HL-60/S4 treated with retinoic acid at 250 ng/mL for 4 days and 3 days (cell line): ENCODE results near the gene CSNK1G3.

Experiments used
- in situ Hi-C: fragments of 300-500 bp; cut with MboI; formaldehyde crosslinking; loops from 2 replicates; pipeline ENCODE4 v1.7.0; 2022; ENCODE audit warnings: low sequenced_read_pairs

The CSNK1G3 gene

GRCh38 chr5:123512611-123513461, 859 bp downstream of the CSNK1G3 start:
- in situ Hi-C loops, result no loop called here

GRCh38 chr5:123514615-123515355, 2.8 kb downstream of the CSNK1G3 start:
- in situ Hi-C loops, result no loop called here

GRCh38 chr5:123515904-123516303, 3.9 kb downstream of the CSNK1G3 start:
- in situ Hi-C loops, result no loop called here

- in situ Hi-C loops, result no loop called here
Measured at GRCh38 chr5:123517476-123517875, 5.5 kb downstream of the CSNK1G3 start.

- in situ Hi-C loops, result no loop called here
Measured at GRCh38 chr5:123518111-123518510, 6.1 kb downstream of the CSNK1G3 start.

DNA sequence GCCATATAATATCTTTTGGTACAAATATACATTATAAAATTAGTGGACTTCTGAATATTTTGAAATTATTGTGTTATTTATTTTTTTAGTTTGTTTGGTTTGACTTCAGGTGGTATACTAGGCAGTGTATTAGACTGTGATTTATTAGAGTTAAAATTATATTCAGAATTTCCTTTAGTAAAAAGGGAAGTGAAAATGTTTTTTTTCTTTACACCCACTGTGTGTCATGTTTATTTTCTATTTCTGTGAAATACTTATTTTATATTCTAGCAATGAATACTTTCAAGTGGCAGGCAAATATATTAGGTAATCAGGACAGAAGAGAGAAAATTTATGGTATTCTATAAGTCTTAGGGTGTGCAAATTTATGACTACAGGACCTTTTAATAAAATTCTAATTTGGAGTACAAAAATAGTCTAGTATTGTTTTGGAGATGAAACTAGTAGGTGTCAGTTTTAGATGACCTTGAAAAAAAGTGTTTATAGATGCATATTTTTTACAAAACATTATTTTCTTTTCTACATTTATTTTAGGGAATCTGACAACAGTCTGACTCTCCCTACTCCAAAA, 8.8 kb downstream of the CSNK1G3 start:
- in situ Hi-C loops, result no loop called here

DNA sequence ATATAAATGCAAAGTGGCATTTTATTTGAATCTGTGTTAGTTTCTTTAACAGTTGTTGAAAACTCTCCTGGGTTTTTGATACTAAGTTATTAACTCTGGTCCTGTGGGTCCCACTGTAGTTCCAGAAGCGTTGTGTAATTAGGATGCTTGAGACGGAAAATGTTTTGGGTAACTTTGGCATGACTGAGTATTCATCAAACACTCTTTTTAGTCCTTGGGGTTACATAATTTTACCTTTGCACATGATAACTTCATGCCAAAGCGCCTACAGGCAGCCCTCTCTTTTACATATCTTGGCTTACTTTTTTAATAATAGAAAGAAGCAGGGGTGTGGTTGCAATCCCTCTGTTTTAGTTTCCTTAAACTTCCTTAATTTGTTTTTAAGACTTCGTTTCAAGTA, 12.2 kb downstream of the CSNK1G3 start:
- in situ Hi-C loops, result no loop called here

DNA sequence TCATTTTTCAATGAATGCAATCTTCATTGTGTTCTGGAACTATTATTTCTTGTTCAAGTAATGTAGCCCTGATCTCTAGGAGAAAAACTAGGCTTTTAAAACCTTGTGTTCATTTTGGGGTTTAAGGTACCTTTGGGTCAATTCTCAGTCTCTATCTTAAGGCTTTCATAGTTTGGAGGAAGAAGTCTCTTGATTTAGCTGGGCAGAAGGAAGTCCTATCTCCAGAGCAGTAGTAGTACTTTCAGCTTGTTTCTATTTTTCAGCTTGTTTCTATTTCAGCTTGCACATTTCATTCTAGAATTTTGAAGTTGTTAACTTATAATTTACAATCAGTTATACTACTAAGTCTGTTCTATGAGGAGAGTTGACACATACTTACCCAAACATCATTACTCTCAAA, 15.2 kb downstream of the CSNK1G3 start:
- in situ Hi-C loops, result no loop called here

DNA sequence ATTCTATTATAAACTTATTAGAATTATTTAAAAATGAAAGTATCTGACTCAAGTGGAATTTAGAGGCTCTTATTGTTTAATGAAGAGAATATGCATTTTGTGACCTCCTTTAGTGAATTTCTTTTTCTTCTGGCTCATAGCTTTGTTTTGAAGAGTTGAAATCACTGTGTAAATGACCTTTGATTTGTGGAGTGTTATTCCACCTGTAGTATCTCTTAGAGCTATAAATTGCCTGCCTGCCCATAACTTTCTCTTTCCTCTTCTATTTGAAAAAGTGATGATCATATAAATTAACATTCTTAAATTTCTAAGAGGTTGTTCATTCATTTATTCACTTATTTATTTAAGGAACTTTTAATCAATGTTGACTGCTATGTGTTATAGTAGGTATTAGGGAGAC, 16.1 kb downstream of the CSNK1G3 start:
- in situ Hi-C loops, result no loop called here

- in situ Hi-C loops, result no loop called here
Measured at GRCh38 chr5:123528878-123529277, 16.9 kb downstream of the CSNK1G3 start.

- in situ Hi-C loops, result no loop called here
Measured at GRCh38 chr5:123530728-123531127, 18.8 kb downstream of the CSNK1G3 start.

- in situ Hi-C loops, result no loop called here
Measured at GRCh38 chr5:123535648-123536047, 23.7 kb downstream of the CSNK1G3 start.

DNA sequence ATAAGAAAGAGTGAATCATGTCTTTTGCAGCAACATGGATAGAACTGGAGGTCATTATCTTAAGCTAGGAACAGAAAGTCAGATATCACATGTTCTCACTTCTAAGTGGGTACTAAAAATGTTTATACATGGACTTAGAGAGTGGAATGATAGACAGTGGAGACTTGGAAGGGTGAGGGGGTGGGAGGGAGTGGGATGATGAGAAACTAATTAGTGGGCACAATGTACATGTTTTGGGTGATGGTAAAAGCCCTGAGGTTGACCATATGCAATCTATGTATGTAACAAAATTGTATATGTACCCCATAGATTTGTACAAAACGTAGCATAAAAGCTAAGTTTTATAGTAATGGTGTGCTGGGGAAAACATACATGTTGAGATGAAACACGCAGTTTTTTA, 25.3 kb downstream of the CSNK1G3 start:
- in situ Hi-C loops, result no loop called here

- in situ Hi-C loops, result no loop called here
Measured at GRCh38 chr5:123537845-123538244, 25.9 kb downstream of the CSNK1G3 start.

DNA sequence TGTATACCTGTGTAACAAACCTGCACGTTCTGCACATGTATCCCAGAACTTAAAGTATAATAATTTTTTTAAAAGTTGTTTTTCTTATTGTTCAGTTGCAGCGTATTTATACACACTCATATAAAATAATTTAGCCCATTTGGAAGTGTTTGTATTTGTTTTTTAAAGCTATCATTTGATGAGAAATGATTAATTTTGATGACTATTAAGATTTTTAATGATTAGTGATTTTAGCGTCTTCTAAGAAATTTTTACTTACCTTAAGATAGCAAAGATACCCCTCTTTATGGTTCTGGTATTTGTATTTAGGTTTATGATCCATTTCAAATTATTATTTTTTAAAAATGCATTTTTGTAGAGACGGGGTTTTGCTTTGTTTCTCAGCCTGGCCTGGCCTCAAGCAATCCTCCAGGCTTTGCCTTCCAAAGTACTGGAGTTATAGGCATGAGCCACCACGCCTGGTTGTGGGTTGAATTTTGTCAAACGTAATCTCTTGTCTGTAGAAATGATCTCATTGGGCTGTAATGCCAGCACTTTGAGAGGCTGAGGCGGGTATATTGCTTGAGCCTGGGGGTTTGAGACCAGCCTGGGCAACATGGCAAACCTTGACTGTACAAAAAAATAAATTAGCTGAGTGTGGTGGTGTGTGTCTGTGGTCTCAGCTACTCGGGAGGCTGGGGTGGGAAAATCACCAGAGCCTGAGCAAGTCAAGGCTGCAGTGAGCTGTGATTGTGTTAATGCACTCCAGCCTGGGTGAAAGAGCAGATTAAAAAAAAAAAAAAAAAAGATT, 26.9 kb downstream of the CSNK1G3 start:
- in situ Hi-C loops, result no loop called here

DNA sequence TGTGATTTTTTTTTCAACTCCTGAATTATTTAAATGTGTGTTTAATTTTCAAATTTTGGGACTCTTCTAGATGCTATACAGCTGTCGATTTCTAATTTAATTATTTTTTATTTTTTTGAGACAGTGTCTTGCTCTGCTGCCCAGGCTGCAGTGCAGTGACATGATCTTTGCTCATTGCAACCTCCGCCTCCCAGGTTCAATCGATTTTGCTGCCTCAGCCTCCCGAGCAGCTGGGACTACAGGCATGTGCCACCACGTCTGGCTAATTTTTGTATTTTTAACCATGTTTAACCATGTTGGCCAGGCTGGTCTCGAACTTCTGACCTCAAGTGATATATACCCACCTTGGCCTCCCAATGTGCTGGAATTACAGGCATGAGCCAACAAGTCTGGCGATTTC, 28.6 kb downstream of the CSNK1G3 start:
- in situ Hi-C loops, result no loop called here

DNA sequence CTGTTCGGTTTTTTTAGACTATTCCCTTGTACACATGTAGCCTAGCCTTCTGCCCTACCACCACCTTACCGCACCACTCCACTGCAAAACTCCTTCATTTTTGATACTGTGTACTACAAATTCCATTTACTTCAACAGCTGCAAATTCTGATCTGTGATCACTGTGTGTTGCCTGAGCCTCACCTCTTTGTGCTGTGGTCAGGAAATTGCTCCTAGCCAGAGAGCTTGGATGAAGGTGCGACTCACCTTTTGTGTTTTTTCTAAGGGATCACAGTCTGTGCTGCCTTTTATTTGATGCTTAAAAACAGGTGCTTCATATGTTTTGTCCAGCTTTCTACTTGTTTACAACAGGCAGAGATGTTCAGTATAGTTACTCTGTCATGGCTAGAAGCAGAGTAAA, 31.5 kb downstream of the CSNK1G3 start:
- in situ Hi-C loops, result no loop called here

- in situ Hi-C loops, result no loop called here
Measured at GRCh38 chr5:123545506-123545905, 33.5 kb downstream of the CSNK1G3 start.

- in situ Hi-C loops, result no loop called here
Measured at GRCh38 chr5:123546657-123547056, 34.7 kb downstream of the CSNK1G3 start.

GRCh38 chr5:123549256-123549904, 37.4 kb downstream of the CSNK1G3 start:
- in situ Hi-C loops, result no loop called here

- in situ Hi-C loops, result no loop called here
Measured at GRCh38 chr5:123554601-123555000, 42.6 kb downstream of the CSNK1G3 start.
